Fibroblast of skin of right quadriceps (primary cell): ENCODE data around the gene SLC7A1.
"Not testable (repeated sequence)": the region's sequence is repeated elsewhere in the genome, so short reads cannot be mapped to it uniquely, and the experiment has no call there.

Source experiments
- DNase-seq: peaks from one replicate; pipeline ENCODE4 v3.0.0-alpha.2; 2013

SLC7A1 gene

DNA sequence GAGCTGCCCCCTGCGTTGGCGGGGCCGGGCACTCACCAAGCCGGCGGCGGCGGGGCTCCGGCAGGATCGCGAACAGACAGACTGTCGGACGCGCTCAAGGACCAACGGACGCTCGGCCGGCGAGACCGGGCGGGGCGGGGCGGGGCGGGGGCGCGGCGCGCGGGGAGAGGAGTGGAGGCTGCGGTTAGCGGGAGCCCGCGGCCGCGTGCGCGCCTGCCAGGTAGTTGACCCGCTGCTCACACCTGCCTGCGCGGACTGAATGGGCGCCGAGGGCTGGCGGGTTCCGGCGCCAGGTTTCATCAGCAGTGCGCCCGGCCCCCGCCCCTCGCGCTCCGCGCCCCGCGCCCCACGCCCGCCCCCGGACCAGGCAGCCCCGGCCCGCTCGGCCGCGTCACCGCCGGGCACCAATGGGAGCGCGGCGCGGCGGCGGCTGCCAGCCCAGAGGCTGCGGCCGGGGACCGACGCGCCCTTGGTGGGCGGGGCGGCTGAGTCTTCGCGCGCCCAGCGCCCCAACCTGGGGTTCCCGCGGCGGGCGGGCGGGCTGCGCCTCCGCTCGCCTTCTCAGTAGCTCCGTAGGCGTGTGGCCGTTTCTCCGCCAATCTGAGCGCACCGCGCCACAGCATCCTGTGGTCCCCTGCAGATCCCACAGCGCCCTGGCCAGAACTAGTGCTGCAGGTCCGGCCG is at the start of gene SLC7A1:
TSS of gene SLC7A1 (minus strand) at position 309 of the 684 bp plus-strand sequence. CDS start 59,500 bp downstream, outside the sequence.
- DNase-seq = peak; percentile 90

DNA sequence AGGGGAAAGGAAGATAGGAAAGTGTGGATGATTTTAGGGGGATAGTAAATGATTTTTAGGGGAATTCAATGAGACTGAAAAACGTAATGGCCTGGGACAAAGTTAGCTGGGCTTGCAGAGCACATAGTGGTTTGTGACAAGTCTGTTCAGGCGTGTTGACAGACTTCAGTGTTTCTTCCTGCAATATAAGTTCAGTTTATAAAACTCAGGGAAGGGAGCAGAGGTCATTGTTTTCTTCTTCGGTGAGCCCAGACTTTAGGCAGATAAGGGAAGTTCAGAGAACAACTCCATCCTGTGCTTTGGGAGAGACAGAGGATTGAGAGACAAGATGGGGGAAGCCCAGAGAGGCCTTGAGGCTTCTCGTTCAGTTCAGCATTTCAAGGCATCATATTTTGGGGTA is 45.2 kb upstream of the SLC7A1 start:
- DNase-seq = no peak

DNA sequence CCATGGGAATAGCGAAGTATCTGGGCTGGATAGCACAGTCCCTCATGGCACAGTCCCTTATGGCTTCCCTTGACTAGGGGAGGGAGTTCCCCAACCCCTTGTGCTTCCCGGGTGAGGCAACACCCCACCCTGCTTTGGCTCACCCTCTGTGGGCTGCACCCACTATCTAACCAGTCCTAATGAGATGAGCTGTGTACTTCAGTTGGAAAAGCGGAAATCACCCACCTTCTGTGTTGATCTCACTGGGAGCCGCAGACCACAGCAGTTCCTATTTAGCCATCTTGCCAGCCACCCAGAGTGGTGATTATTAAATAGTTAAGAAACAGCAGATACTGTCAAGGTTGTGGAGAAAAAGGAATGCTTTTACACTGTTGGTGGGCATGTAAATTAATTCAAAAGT is 41.3 kb upstream of the SLC7A1 start:
- DNase-seq = not testable (repeated sequence)

DNA sequence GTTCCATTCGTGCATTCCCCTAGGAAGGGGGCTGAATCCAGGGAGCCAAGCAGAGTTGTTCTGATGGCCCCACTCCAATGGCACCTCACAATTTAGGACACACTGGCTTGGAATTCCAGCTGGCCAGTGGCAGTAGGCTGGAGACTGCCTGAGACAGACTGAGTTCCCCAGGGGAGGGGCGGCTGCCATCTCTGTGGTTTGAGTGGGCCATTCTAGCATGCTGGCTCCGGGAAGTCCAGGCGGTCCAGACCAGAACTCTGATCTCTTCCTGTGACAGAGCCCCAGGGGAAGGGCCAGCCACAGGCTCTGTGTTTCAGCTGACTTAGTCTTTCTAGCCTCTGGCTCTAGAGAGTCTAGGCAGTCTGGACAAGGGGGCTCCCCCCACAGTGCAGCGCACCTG is 29.5 kb upstream of the SLC7A1 start:
- DNase-seq = no peak

DNA sequence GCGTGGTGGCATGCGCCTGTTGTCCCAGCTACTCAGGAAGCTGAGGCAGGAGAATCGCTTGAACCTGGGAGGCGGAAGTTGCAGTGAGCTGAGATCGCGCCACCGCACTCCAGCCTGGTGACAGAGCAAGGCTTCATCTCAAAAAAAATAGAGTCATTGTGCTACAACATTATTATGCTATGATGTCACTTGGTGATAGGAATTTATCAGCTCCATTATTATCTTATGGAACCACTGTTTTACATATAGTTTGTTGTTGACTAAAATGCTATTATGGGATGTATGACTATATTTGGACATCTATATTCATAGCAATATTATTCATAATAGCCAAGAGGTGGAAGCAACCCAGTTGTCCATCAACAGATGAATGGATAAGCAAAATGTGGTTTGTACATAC is 26.4 kb upstream of the SLC7A1 start:
- peak; percentile 43 for DNase-seq

- peak; percentile 72 for DNase-seq
Measured at GRCh38 chr13:29621051-29621800, 25.7 kb upstream of the SLC7A1 start.

- DNase-seq = peak; percentile 81
Measured at GRCh38 chr13:29619995-29620394, 24.5 kb upstream of the SLC7A1 start.

DNA sequence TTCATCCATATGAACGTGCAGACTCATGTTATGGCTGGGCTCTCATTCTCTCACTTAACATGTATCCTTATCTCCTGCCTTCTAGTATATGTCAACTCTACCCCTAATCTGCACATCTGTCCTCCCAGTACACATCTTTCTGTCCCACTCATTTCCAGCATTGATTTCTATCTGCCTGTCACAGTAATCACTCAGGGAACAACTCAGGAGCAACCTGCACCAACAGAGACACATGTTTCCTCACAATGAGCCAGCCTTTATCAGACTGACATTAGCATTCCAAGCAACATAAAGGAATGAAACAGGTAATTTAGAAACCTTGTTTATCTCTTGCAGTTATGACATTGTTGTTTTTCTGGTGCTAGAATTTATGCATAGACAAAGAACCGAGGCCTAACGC is 17.6 kb upstream of the SLC7A1 start:
- DNase-seq = no peak

GRCh38 chr13:29607465-29607864 is 12.0 kb upstream of the SLC7A1 start:
- DNase-seq = peak; percentile 48

DNA sequence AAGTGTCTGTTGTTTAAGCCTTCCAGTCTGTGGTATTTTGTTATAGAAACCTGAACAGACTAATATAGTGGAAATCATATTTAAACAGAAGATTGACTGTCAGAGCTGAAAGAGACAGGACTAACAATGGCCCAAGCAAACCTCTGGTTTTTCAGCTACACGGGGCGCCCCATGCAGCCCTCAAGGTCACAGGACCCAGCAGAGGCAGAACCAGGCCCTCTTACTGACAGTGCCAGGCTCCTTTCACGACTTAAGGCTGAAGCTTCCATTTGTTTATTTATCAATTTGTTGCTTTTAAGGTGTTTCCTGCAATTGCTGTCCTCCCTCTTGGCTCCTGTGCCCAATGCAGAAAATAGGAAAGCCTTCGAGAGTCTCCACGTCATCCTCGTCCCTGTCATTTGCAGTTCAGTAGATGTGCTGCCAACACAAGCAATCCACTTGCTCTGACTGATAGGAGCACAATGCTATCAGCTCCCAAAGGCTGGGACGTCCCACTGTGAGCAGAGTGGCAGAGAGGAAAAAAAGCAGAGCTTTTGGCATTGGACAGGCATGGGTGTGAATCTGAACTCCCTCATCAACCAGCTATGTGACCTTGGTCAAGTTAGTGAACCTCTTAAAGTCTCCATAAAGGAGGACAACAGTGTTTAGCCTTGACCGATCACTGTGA is 10.5 kb upstream of the SLC7A1 start:
- no peak for DNase-seq

- no peak for DNase-seq
Measured at GRCh38 chr13:29598321-29598720, 2.8 kb upstream of the SLC7A1 start.

DNA sequence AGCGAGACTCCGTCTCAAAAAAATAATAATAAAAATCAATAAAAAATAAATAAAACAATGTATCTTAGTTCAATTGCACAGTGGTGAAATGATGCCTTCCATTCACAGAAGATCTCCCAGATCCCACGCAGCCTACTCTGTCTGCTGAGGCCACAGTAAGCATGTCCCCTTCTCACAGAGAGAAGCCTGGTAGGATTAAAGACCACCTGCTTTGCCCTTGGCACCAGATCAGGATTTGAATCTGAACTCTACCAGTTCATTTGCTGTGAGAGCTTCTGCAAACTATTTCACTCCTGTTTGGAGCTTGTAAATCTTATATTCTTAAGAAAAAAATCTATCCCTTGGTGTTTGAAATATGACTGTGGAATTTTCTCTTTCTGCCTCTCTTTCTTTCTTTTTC is 2.2 kb upstream of the SLC7A1 start:
- no peak for DNase-seq

GRCh38 chr13:29597246-29597645 is 1.8 kb upstream of the SLC7A1 start:
- no peak for DNase-seq

GRCh38 chr13:29596064-29596418 is 553 bp upstream of the SLC7A1 start:
- DNase-seq = no peak

- DNase-seq = peak; percentile 59
Measured at GRCh38 chr13:29594710-29595379, 643 bp downstream of the SLC7A1 start.

DNA sequence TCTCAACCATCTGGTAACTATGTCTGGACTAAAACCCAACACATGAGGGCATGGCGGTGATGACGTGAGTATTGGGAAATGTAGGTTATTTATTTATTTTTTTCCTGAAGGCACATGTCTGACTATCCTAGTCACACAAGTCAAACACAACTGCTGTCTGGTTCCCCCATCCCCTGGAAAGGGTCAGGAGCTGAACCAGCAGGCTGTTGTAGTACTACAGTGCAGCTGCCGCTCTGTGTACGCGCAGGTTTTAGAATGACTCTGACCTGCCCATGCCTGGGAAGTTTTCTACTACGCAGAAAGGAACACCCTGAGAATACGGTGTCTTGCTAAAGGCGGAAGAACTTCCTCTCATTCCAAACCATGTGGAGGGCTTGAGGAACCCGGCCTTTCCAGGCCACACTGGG is 1.2 kb downstream of the SLC7A1 start:
- DNase-seq = peak; percentile 78

DNA sequence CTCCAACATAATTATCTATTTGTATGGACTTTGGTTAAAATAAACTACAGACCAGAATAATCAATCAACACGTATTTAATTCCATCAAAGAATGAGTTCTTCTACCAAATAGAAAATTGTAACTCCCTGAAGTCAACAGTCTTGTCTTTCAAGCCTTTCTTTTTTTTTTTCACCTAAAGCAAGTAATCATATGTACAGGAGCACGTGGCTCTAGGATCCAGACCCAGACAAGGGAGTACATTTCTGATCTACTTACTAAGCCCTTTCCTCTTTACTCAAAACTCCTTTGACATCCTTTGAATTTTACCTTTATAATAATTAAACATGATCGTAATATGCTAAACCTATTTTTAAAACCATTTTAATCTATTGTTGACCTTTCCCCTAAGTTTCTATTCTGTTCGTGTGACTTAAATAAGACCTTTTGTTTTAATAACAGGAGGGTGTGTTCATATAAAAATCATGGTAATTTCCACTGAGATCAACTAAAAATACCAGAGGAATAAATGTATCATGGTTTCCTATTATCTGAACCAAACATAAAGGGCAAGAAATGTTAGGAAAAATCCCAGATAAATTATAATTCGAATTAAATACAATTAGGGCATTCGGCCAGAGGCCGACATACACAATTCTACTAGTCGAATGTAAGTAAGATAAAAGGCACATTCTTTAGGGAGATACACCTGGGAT is 1.7 kb downstream of the SLC7A1 start:
- no peak for DNase-seq

DNA sequence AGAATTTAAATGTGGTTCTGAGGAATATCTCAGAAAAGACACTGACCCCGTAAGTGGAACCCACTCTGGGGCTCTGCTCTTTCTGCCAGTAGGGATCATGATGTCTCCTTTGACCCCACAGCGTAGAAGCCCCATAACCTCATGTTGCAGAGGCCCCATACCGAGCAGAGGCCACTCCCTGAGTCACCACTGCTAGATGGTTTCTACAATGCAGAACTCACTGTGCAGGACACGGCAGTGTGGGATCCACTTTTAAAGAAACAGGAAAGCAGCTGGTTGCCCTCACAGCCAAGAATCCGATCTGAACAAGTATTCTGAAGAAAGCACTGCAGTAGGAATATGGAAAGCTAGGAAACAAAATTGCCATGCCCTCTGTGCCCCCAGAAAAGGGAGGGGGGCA is 4.2 kb downstream of the SLC7A1 start:
- no peak for DNase-seq

GRCh38 chr13:29589967-29590366 is 5.5 kb downstream of the SLC7A1 start:
- no peak for DNase-seq

- no peak for DNase-seq
Measured at GRCh38 chr13:29589234-29589633, 6.3 kb downstream of the SLC7A1 start.

DNA sequence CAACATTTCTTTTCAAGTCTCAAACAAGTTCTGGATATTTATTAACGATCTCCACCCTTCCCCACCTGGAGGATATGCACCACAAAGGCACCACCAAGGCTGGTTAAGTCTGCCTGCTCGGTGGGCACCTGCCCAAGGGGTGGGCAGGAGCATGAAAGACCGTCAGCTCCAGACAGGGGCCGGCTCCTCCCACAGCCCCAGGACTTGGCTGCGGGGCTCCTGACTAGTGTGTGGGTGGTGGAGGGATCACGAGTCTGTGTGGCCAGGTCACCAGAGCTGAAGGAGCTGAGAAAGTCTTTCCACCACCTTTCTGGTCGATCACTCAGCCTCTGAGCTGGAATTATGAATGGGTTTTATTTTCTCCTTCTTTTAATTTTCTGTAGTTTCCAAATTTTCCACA is 7.8 kb downstream of the SLC7A1 start:
- DNase-seq = no peak

- peak; percentile 86 for DNase-seq
Measured at GRCh38 chr13:29583073-29583785, 12.3 kb downstream of the SLC7A1 start.
